ENCODE results near the gene TERT.
"Not testable (repeated sequence)": the region's sequence is repeated elsewhere in the genome, so short reads cannot be mapped to it uniquely, and the experiment has no call there.

The TERT gene

DNA sequence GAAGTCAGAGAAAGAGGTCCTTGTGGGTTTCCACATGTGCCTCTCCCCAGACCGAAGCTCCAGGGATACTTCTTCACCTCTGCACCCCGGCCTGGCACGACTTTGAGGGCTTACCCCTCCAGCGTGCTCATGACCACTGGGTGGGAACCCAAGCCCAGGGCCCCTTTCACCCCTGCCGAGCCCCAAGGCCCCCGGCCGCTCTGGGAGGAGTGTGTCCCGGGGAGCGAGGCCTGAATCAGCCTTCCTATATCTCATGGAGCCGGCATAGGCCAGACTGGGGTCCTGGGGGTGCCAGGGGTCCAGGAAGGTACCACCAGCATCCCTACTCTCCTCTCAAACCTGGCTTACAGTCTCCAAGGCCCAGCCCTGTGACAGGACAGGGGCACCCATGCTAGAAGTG lies 17.1 kb downstream of the TERT start:
- DNase-seq = no peak

DNA sequence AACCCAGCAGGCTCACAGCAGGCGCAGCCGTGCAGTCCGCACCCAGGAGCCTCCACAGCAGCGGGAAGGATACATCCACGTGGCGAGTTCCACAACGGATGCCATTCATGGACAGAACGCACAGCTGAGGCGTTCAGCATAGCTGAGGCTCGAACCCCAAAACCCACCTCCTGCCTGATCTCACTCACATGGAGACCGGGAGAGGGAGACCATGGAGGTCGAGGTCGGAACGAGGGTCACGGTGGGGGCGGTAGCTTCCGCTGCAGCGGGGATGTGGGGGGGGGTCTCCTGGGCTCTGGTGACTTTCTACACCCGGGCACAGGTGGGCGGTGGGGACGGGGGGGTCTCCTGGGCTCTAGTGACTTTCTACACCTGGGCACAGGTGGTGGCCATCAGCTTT lies 17.5 kb downstream of the TERT start:
- no peak for DNase-seq

DNA sequence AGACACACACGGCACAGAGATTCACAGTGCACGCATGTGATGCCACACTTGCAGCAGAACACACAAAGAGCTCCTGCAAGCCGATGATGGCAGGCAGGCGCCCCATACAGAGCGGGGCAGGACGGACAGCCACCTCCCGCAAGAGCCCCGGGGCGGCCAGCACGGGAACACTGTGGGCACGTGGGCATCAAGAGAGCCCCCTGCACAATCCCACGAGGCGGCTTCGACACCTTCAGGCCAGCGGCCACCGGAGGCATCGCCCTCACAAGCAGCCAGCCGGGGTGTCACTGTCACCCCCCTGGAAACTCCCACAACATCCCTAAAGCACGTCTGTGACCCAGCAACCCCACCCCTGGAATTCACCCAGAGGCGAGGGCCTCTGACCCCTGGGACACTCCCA lies 17.9 kb downstream of the TERT start:
- DNase-seq = no peak

DNA sequence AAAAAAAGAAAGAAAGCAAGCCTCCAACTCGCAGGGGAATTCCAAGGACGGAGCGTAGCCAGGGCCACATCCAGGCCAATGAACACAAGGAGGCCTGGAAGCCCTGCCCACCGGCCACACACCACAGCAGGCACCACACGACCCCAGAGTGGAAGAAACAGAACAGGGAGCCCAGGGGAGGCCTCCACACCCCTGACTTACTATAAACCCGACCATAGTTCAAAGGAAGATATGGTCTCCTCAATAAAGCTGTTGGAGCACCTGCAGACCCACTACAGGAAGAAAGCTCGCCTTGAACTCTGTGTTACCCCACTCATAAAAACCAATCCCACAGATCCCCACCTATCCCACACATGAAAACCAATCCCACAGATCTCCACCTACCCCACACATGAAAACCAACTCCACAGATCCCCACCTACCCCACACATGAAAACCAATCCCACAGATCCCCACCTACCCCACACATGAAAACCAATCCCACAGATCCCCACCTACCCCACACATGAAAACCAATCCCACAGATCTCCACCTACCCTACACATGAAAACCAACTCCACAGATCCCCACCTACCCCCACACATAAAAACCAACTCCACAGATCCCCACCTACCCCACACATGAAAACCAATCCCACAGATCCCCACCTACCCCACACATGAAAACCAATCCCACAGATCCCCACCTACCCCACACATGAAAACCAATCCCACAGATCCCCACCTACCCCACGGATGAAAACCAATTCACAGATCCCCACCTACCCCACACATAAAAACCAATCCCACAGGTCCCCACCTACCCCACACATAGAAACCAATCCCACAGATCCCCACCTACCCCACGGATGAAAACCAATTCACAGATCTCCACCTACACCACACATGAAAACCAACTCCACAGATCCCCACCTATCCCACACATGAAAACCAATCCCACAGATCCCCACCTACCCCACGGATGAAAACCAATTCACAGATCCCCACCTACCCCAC lies 19.2 kb downstream of the TERT start:
- not testable (repeated sequence) for DNase-seq

DNA sequence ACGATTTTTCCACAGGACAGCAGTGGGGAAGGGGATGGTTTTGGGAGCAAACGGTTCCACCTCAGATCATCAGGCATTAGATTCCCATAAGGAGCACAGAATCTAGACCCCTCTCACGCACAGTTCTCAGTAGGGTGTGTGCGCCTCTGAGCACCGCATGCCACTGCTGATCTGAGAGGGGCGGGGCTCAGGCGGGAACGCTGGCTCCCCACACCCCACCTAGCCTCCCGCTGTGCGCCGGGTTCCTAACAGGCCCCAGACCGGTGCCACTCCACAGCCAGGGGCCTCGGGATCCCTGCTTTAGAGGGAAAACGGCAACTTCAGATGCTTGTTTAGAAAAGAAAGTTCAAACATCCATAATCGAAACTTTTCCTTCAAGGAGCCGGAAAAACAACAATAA lies 20.4 kb downstream of the TERT start:
- no peak for DNase-seq

DNA sequence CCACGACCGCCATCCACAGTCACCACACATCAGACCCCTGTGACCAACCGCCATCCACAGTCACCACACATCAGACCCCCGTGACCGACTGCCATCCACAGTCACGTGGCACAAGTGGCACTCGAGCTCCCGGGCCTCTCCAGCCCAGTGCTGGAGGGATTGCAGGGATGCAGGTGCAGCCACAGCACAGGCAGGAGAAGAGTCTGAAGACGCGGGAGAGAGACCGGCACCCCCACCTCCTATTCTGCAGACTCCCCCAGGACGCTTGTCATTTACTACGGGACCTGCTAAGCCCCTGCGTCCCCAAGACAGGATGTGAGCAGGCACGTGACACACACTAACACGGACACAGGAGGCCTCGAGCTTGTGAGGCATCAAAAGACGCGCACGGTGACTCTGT lies 21.1 kb downstream of the TERT start:
- no peak for DNase-seq

DNA sequence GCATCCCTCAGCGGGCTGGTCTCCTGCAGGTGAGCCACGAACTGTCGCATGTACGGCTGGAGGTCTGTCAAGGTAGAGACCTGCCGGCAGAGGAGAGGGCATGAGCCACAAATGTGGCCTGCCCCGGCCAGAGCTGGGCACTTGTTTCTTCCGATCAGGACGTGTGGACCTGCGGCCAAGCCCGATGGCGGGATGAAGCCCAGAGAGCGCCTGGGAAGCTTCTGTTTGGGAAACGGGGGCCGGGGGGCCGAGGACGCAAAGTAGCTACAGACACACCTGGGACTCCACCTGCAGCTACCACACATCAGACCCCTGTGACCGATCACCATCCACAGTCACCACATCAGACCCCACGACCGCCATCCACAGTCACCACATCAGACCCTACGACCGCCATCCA lies 22.7 kb downstream of the TERT start:
- DNase-seq = no peak

DNA sequence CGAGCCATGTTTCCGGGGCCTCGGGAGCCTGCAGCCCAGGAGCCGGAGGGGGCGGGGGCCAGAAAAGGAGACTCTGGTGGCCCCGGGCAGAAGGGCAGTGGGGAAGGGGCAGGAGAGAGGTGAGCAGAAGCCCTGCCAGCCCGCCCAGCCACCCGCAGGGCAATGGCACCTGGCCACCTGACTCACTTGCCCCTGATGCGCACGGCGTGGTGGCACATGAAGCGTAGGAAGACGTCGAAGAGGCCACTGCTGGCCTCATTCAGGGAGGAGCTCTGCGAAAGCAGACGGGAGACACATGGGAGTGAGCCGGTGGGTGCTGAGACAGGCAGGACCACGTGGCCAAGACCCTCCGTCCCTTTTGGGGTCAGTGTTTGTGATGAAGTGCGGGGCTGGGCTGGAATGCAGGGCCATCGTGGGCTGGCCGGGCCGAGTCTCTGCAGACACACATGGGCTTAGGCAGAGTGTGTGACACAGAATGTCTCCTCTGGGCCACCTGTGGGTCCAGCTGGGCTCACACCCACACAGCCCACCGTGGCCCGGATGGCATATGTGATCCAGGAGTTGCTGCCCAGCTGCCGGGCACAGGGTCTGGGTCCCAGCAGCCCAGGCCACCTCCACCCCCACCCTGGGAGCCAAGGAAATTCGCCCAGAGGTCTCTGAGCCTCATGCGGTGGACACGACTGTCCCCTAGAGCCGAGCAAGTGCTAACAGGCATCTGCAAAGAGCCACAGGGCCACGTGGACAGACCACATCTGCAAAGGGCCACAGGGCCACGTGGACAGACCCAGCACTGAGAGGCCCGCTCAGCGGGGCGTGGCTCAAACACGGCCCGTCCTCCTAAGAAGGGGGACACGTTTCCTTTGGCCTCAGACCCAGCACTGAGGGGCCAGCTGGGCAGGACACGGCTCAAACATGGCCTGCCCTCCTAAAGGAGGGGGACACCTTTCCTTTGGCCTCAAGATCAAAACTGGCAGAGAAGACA lies 23.6 kb downstream of the TERT start:
- DNase-seq = no peak

DNA sequence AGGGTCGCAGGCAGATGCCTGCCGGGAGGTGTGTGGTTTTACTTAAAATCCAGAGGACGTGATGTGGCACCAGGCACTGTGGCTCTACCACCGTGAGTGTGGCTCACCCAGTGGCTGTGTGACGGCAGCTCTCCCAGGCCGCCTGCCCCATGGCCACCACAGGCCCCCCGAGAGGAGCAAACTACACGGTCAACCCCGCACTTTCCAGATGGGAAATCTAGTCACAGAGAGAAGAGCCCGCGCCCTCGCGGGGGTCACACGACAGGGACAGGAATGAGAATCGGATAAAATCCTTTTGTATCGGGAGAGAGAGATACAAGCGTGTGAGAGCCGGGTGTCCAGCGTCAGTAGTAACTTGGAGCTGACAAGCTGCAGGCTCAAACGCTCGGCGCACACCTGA lies 24.4 kb downstream of the TERT start:
- no peak for DNase-seq

DNA sequence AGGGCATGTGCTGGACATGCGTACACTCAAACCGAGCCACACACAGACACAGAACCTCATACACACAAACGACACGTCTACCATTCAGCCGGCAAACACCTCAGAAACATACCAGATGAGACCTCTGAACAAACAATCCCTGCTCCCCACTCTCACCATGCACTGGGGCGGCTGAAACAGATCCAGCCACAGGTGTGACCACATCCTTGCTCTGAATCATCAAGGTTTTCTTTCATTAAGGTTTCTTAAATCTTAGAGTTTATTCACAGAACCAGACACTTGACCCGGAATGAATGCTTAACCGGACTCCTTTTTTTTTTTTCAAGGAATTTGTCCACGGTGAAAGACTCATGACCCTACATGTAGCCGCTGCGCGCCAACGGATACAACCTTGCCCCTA lies 26.2 kb downstream of the TERT start:
- DNase-seq = no peak

DNA sequence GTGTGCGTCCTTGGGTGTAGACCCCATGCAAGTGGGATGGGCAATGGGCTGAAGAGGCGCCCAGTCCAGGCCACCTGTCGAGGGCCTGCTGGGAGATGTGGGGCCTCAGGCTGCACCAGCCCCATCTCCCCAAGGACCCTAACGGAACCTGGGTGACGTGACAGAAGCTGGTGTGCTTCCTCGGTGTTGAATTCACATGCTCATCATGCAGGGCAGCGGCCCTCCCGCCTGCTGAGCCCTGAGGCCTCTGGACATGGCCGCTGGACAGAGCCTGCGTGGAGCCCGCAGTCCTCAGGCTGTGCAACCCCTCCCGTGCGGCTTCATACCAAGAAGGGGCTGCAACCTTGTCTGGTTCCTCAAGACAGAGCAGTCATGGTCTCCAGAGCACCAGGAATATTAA lies 26.8 kb downstream of the TERT start:
- no peak for DNase-seq

DNA sequence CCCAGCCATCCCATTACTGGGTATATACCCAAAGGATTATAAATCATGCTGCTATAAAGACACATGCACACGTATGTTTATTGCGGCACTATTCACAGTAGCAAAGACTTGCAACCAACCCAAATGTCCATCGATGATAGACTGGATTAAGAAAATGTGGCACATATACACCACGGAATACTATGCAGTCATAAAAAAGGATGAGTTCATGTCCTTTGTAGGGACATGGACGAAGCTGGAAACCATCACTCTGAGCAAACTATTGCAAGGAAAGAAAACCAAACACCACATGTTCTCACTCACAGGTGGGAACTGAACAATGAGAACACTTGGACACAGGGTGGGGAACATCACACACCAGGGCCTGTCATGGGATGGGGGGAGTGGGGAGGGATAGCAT lies 27.4 kb downstream of the TERT start:
- not testable (repeated sequence) for DNase-seq

DNA sequence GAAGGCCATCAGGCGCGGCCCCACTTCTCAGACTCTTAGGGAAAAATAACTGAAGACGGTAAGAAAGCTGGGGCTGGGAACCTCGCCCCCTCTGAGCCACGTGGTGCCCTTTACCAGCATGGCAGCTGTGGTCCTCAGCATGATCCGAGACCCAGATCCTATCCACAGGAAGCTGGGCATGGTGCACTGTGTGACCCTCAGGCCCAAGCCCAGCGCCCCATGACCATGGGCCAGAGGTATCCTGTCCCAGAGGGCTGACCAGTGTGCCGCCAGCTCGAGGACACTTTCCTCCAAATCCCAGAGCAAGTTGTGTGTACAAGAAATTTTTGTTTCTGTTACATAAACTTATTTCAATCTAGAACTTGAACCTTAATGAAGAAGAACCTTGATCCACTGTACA lies 28.1 kb downstream of the TERT start:
- DNase-seq = no peak

DNA sequence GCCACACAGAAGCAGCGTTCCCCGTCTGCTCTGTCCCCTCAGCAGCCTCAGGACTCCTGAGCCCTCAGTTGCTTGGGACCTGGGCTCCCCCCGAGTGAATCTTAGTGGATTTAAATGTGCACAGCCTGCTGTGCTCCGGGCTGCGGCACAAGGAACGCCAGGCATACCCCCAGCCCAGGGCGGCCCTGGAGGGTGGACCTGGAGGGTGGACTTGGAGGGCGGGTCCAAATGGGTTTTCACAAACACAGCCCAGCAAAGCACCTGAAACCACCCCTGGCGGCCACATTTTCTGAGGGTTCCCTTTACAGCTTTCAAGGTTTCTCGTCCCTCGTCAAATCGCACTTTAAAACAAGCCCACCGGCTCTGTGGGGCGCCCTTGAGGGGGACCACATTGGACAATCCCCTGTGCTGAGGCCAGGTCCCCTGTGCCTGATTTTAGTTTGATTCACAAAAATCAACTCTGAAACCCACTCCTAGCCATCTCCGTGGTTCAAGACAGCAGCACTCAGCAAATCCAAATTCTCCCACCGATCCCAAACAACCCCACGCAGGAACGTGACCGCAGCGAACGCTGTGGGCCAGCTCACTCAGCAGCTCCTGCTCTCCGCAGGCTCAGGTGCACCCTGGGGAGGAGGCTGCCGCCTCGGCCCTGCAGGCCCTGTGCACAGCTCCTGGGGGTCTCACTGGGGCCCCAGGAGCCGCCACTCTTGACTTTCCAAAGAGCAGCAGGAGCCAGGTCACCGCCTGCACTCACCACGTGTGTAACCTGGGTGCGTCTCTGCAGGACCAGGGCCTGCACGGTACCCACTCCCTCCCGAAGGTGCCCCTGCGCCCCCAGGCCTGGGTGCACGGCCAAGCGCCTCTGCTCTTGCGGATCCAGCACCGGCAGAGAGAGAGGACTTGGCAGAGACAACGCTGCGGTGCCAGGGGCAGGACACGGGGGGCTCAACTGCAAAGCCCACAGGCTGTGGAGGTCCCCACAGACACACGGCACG lies 29.1 kb downstream of the TERT start:
- no peak for DNase-seq

DNA sequence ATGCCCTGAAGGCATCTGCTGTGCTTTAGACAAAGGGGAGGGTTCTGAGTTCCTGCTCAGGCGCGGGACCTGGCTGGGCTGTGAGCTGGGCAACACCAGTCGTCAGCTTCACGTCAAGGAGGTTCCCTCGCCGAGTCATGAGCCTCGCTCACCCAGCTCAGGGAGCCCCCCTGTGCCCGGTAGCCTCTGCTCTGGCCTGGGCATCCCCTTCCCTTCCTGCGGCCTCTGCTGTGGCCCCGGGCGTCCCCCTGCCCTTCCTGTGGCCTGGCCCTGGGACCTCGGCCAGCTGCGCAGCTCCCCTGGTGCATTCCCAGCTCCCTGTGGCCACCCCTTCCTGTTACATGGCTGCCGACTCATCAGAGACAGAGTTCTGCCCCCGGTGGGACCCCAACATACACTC lies 29.8 kb downstream of the TERT start:
- no peak for DNase-seq

DNA sequence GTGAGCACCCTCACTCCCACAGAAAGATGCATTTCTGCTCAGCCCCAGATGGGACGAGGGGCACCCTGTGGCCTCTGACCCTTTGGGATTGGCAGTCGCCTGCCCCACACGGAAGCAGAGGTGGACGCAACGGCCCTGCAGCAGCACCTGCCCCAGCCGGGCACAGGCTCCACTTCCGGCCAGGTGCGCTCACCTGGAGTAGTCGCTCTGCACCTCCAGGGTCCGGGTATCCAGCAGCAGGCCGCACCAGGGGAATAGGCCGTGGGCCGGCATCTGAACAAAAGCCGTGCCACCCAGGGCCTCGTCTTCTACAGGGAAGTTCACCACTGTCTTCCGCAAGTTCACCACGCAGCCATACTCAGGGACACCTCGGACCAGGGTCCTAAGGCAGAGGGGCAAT lies 30.7 kb downstream of the TERT start:
- DNase-seq = no peak

DNA sequence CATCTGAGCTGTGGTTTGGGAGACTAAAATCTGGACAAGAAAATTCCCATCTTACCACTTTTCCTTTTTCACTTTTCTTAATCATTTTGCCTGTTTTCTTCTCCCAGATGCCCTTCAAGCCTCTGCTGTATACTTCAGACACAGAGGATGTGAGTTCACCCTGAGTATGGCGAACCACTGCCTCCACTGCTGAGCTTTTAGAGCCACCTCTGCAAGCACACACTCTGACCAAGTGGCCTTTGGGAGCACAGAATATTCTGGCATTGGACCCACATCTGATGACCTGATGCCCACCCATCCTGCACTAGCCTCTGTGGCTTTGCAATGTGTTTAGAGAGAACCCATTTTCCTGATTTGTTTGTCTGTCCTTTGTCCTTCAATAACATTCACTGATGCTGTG lies 32.5 kb downstream of the TERT start:
- DNase-seq = no peak

DNA sequence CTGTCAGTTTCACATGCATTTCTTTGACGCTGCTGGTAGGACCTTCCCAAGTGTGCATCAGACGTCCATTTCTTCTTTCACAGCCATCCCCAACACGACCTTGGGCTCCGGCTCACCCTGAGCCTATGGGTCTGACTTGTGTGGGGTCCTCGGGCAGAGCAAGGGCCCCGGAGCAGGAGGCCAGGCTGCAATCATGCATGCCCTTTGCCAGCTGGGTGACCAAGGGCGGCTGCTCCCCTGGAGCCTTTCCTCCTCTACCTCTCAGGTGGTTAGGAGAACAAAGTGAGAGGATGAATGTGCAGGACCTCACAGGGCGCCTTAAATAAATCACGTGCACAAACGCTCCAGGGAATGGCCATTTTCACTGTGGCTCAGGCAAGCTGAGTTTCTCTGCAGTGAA lies 33.2 kb downstream of the TERT start:
- no peak for DNase-seq

DNA sequence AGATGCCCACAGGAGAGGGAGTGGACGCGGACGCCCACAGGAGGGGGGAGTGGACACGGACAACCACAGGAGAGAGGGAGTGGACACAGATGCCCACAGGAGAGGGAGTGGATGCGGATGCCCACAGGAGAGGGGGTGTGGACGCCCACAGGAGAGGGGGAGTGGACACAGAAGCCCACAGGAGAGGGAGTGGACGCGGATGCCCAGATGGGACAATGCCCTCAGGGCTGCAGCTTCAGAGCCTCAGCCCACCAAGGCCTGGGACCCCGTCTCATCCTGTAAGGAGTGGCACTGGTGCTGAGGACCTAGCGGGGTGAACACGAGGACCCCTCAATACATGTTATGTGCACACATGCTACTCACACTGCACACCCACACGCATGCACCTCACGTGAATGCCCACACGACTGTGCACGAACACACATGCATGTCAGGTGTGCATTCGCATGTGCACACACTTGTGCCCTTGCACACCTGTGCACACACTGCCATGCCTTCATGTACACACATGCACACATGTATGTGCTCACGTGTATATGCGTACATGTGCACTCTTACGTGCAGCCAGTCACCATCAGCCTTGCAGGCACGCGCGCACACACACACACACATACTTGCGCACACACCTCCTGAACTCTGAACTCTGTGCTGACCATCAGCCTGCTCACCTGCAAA lies 34.9 kb downstream of the TERT start:
- DNase-seq = no peak

DNA sequence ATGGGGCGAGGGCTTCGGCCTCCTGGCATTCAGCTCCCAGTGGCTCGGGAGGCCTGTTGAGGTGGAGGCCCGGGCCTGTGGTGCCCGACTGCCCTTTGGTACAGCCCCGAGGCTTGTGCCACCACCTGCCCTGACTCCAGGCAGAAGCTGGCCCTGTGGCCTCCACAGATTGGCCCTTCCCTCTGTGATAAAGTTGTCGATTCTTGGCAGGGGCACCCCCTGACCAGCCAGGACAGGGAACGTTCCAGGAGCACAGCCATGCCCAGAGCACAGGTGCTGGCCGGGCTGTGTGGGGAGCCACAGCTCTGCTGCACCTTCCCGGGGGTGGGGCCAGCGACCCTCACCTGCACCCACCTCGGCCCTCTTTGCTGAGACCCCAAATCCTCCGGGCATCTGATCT lies 37.0 kb downstream of the TERT start:
- no peak for DNase-seq

DNA sequence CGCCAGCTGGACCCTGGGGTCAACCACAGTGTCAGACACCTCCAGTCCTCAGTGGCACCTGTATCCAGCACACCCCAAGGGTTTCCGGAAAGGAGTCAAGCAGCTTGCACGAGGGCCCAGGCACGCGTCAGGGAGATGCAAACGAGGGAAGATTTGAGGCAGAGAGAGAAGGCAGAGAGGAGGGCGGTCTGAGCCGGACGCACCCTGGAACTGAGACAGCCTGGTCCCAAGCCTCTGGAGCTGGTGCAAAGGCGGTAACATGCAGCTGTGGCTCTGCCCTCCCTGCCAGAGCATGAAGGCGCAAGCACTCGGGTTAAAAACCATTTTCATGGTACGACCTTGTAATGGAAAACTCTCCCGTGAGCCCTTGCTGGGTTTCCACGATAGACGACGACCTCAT lies 37.5 kb downstream of the TERT start:
- DNase-seq = no peak

DNA sequence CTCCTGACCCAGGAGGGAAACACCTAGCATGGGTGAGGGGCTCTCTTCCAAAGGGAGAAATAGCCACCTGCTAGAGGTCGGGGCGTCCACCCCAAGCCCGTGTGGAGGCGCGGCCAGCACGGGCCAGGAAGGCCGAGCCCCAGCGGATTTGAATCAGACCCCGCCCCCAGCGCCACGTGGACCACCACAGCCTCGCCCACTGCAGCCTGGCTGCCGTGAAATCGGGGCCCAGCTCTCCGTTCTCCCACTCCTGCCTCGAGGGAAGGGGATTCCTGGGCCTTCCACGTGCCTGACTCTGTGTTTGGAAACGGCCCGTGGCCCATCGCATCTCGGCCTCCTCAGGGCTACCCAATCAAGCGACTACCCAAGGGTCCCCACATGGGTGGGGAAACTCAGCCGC lies 38.1 kb downstream of the TERT start:
- no peak for DNase-seq

Measured in NCI-H524 (cell line).